ENCODE measurements around the gene MAP4K4.

Gene MAP4K4
- long read RNA-seq, donor 1, partial matches to known transcripts: 34 of 34 reads
- long read RNA-seq, donor 1, other reads (novel, unspliced or antisense): 0 of 34 reads
- long read RNA-seq, donor 2: 0 reads
- long read RNA-seq, donor 3: 0 reads
- long read RNA-seq, donor 4, partial matches to known transcripts: 64 of 64 reads
- long read RNA-seq, donor 4, other reads (novel, unspliced or antisense): 0 of 64 reads
- long read RNA-seq, donor 5, partial matches to known transcripts: 17 of 17 reads
- long read RNA-seq, donor 5, other reads (novel, unspliced or antisense): 0 of 17 reads
- long read RNA-seq, donor 6, partial matches to known transcripts: 12 of 12 reads
- long read RNA-seq, donor 6, other reads (novel, unspliced or antisense): 0 of 12 reads
- long read RNA-seq, donor 7, partial matches to known transcripts: 71 of 72 reads
- long read RNA-seq, donor 7, other reads (novel, unspliced or antisense): 0 of 72 reads
- long read RNA-seq, donor 8, partial matches to known transcripts: 19 of 20 reads
- long read RNA-seq, donor 8, other reads (novel, unspliced or antisense): 0 of 20 reads

DNA sequence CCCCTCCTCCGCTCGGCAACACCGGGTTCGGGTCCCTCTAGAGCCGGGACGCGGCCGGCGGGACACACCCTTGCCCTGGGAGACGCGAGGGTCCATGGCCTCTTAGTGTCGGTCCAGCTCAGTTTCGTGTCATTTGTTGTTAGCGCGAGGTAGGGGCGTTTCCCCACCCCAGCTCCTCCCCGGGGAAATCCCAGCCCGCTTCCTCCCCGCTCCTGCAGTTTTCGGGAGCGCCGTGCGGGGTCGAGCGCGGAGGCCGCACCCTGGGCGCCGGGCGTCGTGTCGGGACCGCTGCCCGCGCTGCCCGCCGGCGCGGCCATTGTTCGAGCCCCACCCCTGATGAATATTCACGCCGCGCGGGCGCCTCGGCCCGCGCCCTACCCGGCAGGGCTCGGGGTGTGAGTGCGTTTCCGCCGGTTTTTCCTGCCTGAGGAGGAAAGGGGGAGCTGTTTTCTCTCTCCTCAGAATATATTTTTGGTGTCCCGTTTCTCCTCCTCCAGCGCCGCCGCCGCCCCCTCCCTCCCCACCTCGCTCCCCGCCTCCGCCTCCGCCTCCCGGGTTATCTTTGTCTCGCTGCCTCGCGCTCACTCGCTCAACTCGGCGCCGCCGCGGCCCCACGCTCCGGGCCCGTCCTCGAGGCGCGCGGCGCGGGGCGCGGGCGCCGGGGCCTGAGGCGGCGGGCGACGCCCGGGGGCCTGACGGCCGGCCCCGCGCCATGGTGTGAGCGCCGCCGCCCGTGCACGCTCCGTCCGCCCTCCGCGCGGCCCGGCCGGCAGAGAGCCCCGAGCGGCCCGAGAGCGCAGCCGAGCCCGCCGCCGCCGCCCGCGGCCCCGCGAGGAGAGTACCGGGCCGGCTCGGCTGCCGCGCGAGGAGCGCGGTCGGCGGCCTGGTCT, at the start of gene MAP4K4:
Gene MAP4K4, plus strand, starts transcription at position 584 of the 890 bp plus-strand sequence. CDS start 374 bp downstream, outside the sequence.
- DNase-seq: peak; percentile 93

GRCh38 chr2:101653469-101653868, 44.0 kb upstream of the MAP4K4 start:
- no peak for DNase-seq

- no peak for DNase-seq
Observed at GRCh38 chr2:101655702-101656422, 41.6 kb upstream of the MAP4K4 start.

- DNase-seq: no peak
Observed at GRCh38 chr2:101657787-101658186, 39.7 kb upstream of the MAP4K4 start.

GRCh38 chr2:101658387-101658786, 39.1 kb upstream of the MAP4K4 start:
- no peak for DNase-seq

DNA sequence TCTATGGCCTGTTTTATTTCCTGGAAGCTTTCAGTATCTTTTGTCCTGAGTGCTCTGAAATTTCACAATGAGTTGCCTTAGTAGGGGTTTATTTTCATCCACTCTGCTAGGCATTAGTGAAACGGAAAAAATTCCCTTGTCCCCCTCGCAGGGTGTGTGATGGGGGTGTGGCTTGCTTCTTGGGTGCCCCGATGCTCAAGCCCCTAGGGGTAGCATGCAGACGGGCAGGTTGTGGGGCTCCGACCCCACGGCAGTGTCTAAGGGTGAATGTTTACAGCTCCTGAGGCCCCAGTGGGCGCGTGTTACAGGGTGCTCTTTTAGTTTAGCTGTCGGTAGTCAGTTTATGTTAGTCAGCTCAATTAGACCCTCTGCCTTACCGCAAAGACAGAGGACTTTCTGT, 32.2 kb upstream of the MAP4K4 start:
- DNase-seq: no peak

GRCh38 chr2:101667823-101668222, 29.7 kb upstream of the MAP4K4 start:
- no peak for DNase-seq

DNA sequence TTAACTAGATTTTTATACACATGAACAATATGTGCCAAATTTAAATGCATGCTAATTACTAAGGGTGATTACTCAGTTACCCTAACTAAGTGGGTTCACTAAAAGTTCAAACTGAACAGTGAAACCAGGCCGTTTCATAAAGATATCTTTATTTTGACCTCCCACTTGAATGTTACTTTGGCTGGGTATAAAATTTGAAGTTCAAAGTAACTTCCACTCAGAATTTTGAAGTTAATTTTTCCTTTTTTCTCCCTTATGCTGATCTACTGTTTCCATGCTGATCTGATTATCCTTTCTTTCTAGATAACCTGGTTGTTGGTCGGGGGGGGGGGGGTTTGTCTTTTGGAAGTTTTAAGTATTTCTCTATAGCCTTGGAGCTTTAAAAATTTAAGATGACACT, 25.5 kb upstream of the MAP4K4 start:
- no peak for DNase-seq

GRCh38 chr2:101673920-101674319, 23.6 kb upstream of the MAP4K4 start:
- DNase-seq: no peak

GRCh38 chr2:101675512-101675911, 22.0 kb upstream of the MAP4K4 start:
- no peak for DNase-seq

DNA sequence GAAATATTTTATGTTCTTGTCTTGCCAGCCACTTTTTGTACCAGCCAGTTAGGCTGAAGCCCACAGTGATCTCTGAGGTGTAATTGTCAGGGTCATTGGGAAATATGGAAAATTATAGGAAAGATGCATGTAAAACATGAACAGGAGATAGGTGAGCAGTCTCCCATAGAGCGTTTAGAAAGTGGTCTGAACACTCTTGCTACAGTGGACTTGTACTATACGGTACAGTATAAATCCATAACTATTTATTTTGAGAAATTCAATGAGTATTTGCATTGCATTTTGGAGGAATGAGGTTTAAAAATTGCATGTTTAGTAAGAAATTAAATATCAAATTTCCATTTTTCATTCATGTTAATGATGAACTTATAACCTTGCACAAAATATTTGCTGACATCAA, 20.8 kb upstream of the MAP4K4 start:
- DNase-seq: no peak

DNA sequence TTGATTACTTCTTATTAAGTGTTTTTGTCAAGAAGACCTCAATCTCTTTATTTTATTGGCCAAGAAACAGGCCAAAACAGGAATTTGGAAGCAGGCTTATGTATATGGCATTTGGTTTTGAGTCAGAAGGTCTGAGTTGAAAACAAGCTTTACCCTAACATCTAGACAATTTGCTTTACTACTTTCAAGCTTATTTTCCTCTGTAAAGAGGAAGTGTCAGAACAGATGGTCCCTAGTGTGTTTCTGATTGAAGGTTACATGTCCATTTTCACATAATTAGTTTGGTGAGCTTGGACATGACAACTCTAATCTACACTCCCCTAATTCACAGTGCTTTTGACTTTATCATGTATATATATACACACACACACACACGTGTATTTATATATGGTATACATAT, 19.8 kb upstream of the MAP4K4 start:
- no peak for DNase-seq

DNA sequence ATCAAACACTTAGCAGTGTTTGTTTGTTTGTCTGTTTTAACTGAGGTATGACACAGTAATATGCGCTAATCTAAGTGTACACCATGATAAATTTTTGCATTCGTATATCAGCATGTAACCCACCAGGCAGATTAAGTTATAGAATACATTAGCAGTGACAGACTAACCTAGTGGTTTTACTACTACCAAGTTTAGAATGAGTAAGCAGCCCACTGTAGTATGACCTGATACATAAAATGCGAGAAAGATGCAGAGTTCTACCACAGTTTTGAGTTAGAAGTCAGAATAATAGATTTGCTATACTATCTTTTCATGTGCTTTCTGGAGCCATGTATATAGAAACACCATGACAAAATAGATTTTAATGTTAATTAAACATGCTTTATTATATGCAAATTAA, 19.1 kb upstream of the MAP4K4 start:
- no peak for DNase-seq

DNA sequence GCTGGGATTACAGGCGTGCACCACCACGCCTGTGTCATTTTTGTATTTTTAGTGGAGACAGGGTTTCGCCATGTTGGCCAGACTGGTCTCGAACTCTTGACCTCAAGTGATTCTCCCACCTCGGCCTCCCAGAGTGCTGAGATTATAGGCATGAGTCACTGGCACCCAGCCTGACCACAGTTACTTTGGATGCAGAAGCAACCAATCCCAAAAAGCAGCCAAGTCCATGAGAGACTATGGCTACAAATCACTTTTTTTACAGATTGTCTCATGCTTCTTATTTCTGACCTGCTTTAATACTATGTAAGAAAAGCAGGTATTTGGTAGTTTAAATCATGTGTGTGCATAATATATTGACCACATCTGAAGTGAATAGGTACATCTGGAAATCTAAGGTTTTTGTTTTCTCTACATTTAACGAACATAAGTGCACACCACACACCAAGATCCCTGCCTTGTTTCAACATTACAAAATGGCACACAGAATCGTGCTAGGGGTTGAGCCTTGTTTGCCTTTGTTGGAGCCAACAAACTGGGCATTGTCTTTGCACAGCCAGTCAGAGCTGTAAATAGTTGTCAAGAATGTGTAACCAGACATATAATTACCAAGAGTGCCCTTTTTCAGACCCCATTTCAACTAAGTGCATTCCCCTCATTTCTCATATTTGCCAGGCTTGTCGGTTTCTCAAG, 18.3 kb upstream of the MAP4K4 start:
- no peak for DNase-seq

- DNase-seq: no peak
Observed at GRCh38 chr2:101679801-101680487, 17.6 kb upstream of the MAP4K4 start.

DNA sequence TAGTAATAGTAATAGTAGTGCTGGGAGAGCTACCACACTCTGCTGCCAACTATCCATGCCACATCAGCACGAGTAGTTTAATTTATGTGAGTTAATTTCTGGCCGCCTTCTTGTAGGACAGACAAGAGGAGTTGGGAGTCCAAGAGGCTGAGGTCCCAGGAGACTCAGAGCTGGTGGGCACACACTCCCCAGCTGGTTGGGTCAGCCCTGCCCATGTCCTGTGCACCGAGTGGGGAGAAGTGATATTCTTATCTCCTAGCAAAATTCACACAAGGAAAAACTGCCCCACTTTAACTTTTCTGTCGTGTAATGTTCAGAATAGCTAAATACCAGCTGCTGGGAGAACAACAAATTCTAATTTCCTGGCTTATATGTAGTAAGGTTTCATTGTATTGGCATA, 15.2 kb upstream of the MAP4K4 start:
- DNase-seq: no peak

DNA sequence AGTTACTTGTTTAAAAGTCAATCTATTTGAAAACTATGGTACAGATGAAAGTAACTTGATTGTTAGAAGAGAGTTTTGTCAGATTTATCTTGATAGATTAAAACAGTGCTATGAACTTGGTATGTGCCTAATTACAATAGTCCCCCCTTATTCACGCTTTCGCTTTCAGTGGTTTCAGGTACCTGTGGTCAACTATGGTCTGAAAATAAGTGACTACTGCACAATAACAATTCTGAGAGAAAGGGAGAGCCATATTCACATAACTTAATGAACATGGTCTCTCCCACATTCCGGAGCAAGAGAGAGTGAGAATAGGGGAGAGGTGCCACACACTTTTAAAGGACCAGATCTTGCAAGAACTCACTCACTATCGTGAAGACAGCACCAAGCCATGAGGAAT, 13.2 kb upstream of the MAP4K4 start:
- DNase-seq: no peak

- no peak for DNase-seq
Observed at GRCh38 chr2:101688261-101688660, 9.2 kb upstream of the MAP4K4 start.

- DNase-seq: no peak
Observed at GRCh38 chr2:101689114-101689825, 8.2 kb upstream of the MAP4K4 start.

GRCh38 chr2:101690547-101691152, 6.9 kb upstream of the MAP4K4 start:
- DNase-seq: no peak
